ENCODE results near the gene CYP27B1. TPM values are rescaled to one million over a fixed set of nuclear protein-coding genes. Genes with fewer than 3 reads are reported as not detected.
"Not testable (repeated sequence)": the region's sequence is repeated elsewhere in the genome, so short reads cannot be mapped to it uniquely, and the experiment has no call there.

Gene CYP27B1
- total RNA-seq, 1 experiment from 2014 or later = 1.8 TPM

- no TSS peak for BruUV-seq (replicated peaks)
- Mint-ChIP-seq H3K4me3 (ENCODE audit: low read depth, unreplicated experiment) (no peak overlapping the region), H3K36me3 (ENCODE audit: insufficient read depth, unreplicated experiment) (peaks cover 35% of the 10 kb centered on the region), H3K27ac (ENCODE audit: unreplicated experiment) (no peak overlapping the region), H3K9me3 (ENCODE audit: low read depth, unreplicated experiment) (no peaks in the 10 kb centered on the region), H3K27me3 (ENCODE audit: unreplicated experiment) (peaks cover 55% of the 10 kb centered on the region), H3K4me1 (ENCODE audit: low read depth, unreplicated experiment) (peaks cover 11% of the 10 kb centered on the region)
- no peak for DNase-seq
- CTCF ChIA-PET = interaction anchor here (0.6 to 1.5 kb wide), 5 partner anchors 10 to 382 kb away, joined by 3 to 18 read pairs (median 4); partner anchors contain the start of gene TSPAN31
- no peak for TF ChIP-seq CTCF (IDR thresholded peaks at IDR 0.05; ENCODE audit: unreplicated experiment)
- intact Hi-C loops (cut with micrococcal nuclease; ENCODE audit: unreplicated experiment) = no loop called here
Measured at GRCh38 chr12:57724936-57725740, 41.7 kb downstream of the CYP27B1 start.

- no peak for DNase-seq
- Mint-ChIP-seq H3K27me3 (ENCODE audit: unreplicated experiment) (peaks cover 46% of the 10 kb centered on the region), H3K9me3 (ENCODE audit: low read depth, unreplicated experiment) (no peaks in the 10 kb centered on the region), H3K36me3 (ENCODE audit: insufficient read depth, unreplicated experiment) (peaks cover 43% of the 10 kb centered on the region), H3K4me3 (ENCODE audit: low read depth, unreplicated experiment) (no peak overlapping the region), H3K27ac (ENCODE audit: unreplicated experiment) (no peak overlapping the region), H3K4me1 (ENCODE audit: low read depth, unreplicated experiment) (peaks cover 11% of the 10 kb centered on the region)
- intact Hi-C loops (cut with micrococcal nuclease; ENCODE audit: unreplicated experiment) = no loop called here
- TF ChIP-seq CTCF (IDR thresholded peaks at IDR 0.05; ENCODE audit: unreplicated experiment) = no peak
- BruUV-seq (replicated peaks) = no TSS peak
- CTCF ChIA-PET = no interaction called here
Measured at GRCh38 chr12:57724003-57724935, 42.6 kb downstream of the CYP27B1 start.

GRCh38 chr12:57723630-57723962 is 43.3 kb downstream of the CYP27B1 start:
- CTCF ChIA-PET = interaction anchor here (1.2 kb wide), 1 partner anchor 13 kb away, joined by 3 read pairs; no protein-coding TSS in a partner anchor
- Mint-ChIP-seq H3K4me3 (ENCODE audit: low read depth, unreplicated experiment) (no peak overlapping the region), H3K4me1 (ENCODE audit: low read depth, unreplicated experiment) (peaks cover 11% of the 10 kb centered on the region), H3K9me3 (ENCODE audit: low read depth, unreplicated experiment) (no peaks in the 10 kb centered on the region), H3K27ac (ENCODE audit: unreplicated experiment) (no peak overlapping the region), H3K27me3 (ENCODE audit: unreplicated experiment) (peaks cover 39% of the 10 kb centered on the region), H3K36me3 (ENCODE audit: insufficient read depth, unreplicated experiment) (peaks cover 47% of the 10 kb centered on the region)
- no peak for DNase-seq
- TF ChIP-seq CTCF (IDR thresholded peaks at IDR 0.05; ENCODE audit: unreplicated experiment) = no peak
- intact Hi-C loops (cut with micrococcal nuclease; ENCODE audit: unreplicated experiment) = no loop called here
- BruUV-seq (replicated peaks) = no TSS peak

GRCh38 chr12:57722716-57723629 is 43.9 kb downstream of the CYP27B1 start:
- Mint-ChIP-seq H3K36me3 (ENCODE audit: insufficient read depth, unreplicated experiment) (peaks cover 47% of the 10 kb centered on the region), H3K4me3 (ENCODE audit: low read depth, unreplicated experiment) (no peak overlapping the region), H3K27ac (ENCODE audit: unreplicated experiment) (no peak overlapping the region), H3K4me1 (ENCODE audit: low read depth, unreplicated experiment) (peaks cover 5% of the 10 kb centered on the region), H3K27me3 (ENCODE audit: unreplicated experiment) (peaks cover 33% of the 10 kb centered on the region), H3K9me3 (ENCODE audit: low read depth, unreplicated experiment) (no peaks in the 10 kb centered on the region)
- DNase-seq = no peak
- BruUV-seq (replicated peaks) = no TSS peak
- intact Hi-C loops (cut with micrococcal nuclease; ENCODE audit: unreplicated experiment) = no loop called here
- no peak for TF ChIP-seq CTCF (IDR thresholded peaks at IDR 0.05; ENCODE audit: unreplicated experiment)
- CTCF ChIA-PET = interaction anchor here (1.2 kb wide), 1 partner anchor 13 kb away, joined by 3 read pairs; no protein-coding TSS in a partner anchor

GRCh38 chr12:57721846-57722608 is 44.9 kb downstream of the CYP27B1 start:
- H3K9me3 Mint-ChIP-seq (ENCODE audit: low read depth, unreplicated experiment); intact Hi-C loops (cut with micrococcal nuclease; ENCODE audit: unreplicated experiment); BruUV-seq (replicated peaks); H3K4me3 Mint-ChIP-seq (ENCODE audit: low read depth, unreplicated experiment); H3K4me1 Mint-ChIP-seq (ENCODE audit: low read depth, unreplicated experiment); DNase-seq; H3K27ac Mint-ChIP-seq (ENCODE audit: unreplicated experiment): not testable (repeated sequence)
- CTCF ChIA-PET = interaction anchor here (1.2 kb wide), 1 partner anchor 14 kb away, joined by 3 read pairs; no protein-coding TSS in a partner anchor
- H3K36me3 Mint-ChIP-seq (ENCODE audit: insufficient read depth, unreplicated experiment) = peaks cover 52% of the 10 kb centered on the region
- H3K27me3 Mint-ChIP-seq (ENCODE audit: unreplicated experiment) = peaks cover 25% of the 10 kb centered on the region

Measured in Calu3 (cell line).